DND-41 (cell line): ENCODE data around the gene KRT8.

Experiments used
- ATAC-seq: fragments of 200-7000 bp; cut with Tn5 transposase; 3 replicates; pipeline ENCODE4 v1.9.1; 2021; ENCODE audit warnings: low read depth; ENCODE audit not compliant: insufficient read depth
- DNase-seq: peaks from one replicate; pipeline ENCODE4 v3.0.0-alpha.2; 2020
- H2AFZ ChIP-seq: 2 replicates; pipeline ENCODE4 v1.6.0; 2012; ENCODE audit warnings: low read depth, low read length
- H3K27ac ChIP-seq: 2 replicates; pipeline ENCODE4 v1.5.1; 2012; ENCODE audit warnings: low read length, inconsistent platforms
- H3K27me3 ChIP-seq: fragments of 200-600 bp; sonication (generic); 2 replicates; pipeline ENCODE4 v1.6.0; 2012; ENCODE audit warnings: low read length, mild to moderate bottlenecking, inconsistent platforms; ENCODE audit not compliant: insufficient read depth, poor library complexity
- H3K36me3 ChIP-seq: 2 replicates; pipeline ENCODE4 v1.5.1; 2012; ENCODE audit warnings: low read length, inconsistent platforms; ENCODE audit not compliant: insufficient read depth
- H3K4me1 ChIP-seq: 2 replicates; pipeline ENCODE4 v1.5.1; 2012; ENCODE audit warnings: mild to moderate bottlenecking, low read length; ENCODE audit not compliant: insufficient read depth
- H3K4me2 ChIP-seq: 2 replicates; pipeline ENCODE4 v1.6.0; 2012; ENCODE audit warnings: mild to moderate bottlenecking, moderate library complexity, low read length, inconsistent platforms; ENCODE audit not compliant: insufficient read depth
- H3K4me3 ChIP-seq, 2 experiments: fragments of 200-600 bp in 1 of 2; shearing (Covaris generic) in 1 of 2; 2 replicates each; pipeline ENCODE4 v1.5.1; 2012 to 2016; ENCODE audit warnings: inconsistent platforms in 2 of 2, low read length in 2 of 2, mild to moderate bottlenecking in 2 of 2, low read depth in 1 of 2, moderate library complexity in 1 of 2
- H3K79me2 ChIP-seq: 2 replicates; pipeline ENCODE4 v1.6.0; 2012; ENCODE audit warnings: low read length, inconsistent platforms; ENCODE audit not compliant: insufficient read depth
- H3K9ac ChIP-seq: 2 replicates; pipeline ENCODE4 v1.6.0; 2012; ENCODE audit warnings: low read depth, mild to moderate bottlenecking, inconsistent platforms, low read length, moderate library complexity
- H3K9me3 ChIP-seq: 2 replicates; pipeline ENCODE4 v1.5.1; 2012; ENCODE audit warnings: low read length, moderate library complexity, mild to moderate bottlenecking, inconsistent platforms; ENCODE audit not compliant: insufficient read depth, severe bottlenecking
- H4K20me1 ChIP-seq: 2 replicates; pipeline ENCODE4 v1.6.0; 2012; ENCODE audit warnings: low read length; ENCODE audit not compliant: insufficient read depth
- EZH2 ChIP-seq: IDR thresholded peaks from 3 replicates; pipeline ENCODE4 v1.6.1; 2012; ENCODE audit warnings: borderline replicate concordance, low read depth, mild to moderate bottlenecking, moderate library complexity, low read length, inconsistent platforms; ENCODE audit not compliant: severe bottlenecking
- TF ChIP-seq, protein P1 (sequence below): IDR thresholded peaks from 2 replicates; pipeline ENCODE4 v1.5.1; 2012; ENCODE audit warnings: borderline replicate concordance, low read length, moderate library complexity, mild to moderate bottlenecking; ENCODE audit not compliant: poor library complexity, severe bottlenecking; ENCODE audit errors: extremely low read depth

Gene KRT8

DNA sequence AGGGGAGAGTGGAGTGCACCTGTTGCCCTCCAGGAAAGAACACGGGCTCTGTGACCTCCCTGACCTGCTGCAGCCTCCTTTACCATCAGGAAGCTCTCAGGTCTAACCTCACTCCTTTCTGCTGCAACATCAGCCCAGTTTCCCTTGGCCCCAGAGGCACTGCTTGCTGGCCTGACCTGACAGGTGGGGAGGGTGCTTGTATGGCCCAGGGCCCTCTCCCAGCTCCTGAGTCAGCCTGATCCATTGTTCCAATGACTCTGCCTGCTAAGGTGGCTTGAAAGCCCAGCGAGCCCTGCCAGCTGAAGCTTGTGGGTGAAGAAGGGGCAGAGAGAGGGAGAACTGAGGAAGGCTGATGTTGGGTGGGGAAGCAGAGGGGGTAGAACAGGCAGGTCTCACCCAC is 42.9 kb downstream of the KRT8 start:
- Histone ChIP-seq H4K20me1 (no peaks in the 10 kb centered on the region), H3K27me3 (peaks cover 2% of the 10 kb centered on the region), H3K4me3 (no peak overlapping the region), H3K27ac (no peak overlapping the region), H3K9ac (no peak overlapping the region), H3K79me2 (no peaks in the 10 kb centered on the region), H3K9me3 (no peaks in the 10 kb centered on the region), H2AFZ (no peak overlapping the region), H3K4me2 (no peak overlapping the region), H3K36me3 (no peaks in the 10 kb centered on the region), H3K4me1 (no peaks in the 10 kb centered on the region)
- ATAC-seq (no peak), DNase-seq (no peak)
- TF ChIP-seq, protein P1, sequence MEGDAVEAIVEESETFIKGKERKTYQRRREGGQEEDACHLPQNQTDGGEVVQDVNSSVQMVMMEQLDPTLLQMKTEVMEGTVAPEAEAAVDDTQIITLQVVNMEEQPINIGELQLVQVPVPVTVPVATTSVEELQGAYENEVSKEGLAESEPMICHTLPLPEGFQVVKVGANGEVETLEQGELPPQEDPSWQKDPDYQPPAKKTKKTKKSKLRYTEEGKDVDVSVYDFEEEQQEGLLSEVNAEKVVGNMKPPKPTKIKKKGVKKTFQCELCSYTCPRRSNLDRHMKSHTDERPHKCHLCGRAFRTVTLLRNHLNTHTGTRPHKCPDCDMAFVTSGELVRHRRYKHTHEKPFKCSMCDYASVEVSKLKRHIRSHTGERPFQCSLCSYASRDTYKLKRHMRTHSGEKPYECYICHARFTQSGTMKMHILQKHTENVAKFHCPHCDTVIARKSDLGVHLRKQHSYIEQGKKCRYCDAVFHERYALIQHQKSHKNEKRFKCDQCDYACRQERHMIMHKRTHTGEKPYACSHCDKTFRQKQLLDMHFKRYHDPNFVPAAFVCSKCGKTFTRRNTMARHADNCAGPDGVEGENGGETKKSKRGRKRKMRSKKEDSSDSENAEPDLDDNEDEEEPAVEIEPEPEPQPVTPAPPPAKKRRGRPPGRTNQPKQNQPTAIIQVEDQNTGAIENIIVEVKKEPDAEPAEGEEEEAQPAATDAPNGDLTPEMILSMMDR: no peak
- no peak for TF ChIP-seq EZH2

GRCh38 chr12:52861511-52861910 is 43.4 kb downstream of the KRT8 start:
- Histone ChIP-seq H3K27ac (no peak overlapping the region), H3K4me3 (no peak overlapping the region), H3K9me3 (no peaks in the 10 kb centered on the region), H3K79me2 (no peaks in the 10 kb centered on the region), H3K4me1 (no peaks in the 10 kb centered on the region), H3K27me3 (peaks cover 2% of the 10 kb centered on the region), H2AFZ (no peak overlapping the region), H3K9ac (no peak overlapping the region), H3K36me3 (no peaks in the 10 kb centered on the region), H3K4me2 (no peak overlapping the region), H4K20me1 (no peaks in the 10 kb centered on the region)
- no peak for ATAC-seq
- TF ChIP-seq, protein P1: no peak
- no peak for TF ChIP-seq EZH2
- DNase-seq: no peak

- Histone ChIP-seq H3K9me3 (no peaks in the 10 kb centered on the region), H3K4me2 (no peak overlapping the region), H3K9ac (no peak overlapping the region), H2AFZ (no peak overlapping the region), H3K36me3 (no peaks in the 10 kb centered on the region), H3K4me3 (no peak overlapping the region), H3K27ac (no peak overlapping the region), H3K79me2 (no peaks in the 10 kb centered on the region), H3K4me1 (no peaks in the 10 kb centered on the region), H3K27me3 (peaks cover 2% of the 10 kb centered on the region), H4K20me1 (no peaks in the 10 kb centered on the region)
- DNase-seq (no peak), ATAC-seq (no peak)
- TF ChIP-seq EZH2: no peak
- TF ChIP-seq, protein P1: no peak
Observed at GRCh38 chr12:52860102-52860823, 44.6 kb downstream of the KRT8 start.
